ENCODE data around the gene RASSF4. TPM values are rescaled to one million over a fixed set of nuclear protein-coding genes. Genes with fewer than 3 reads are reported as not detected.

RASSF4 gene
- total and polyA plus RNA-seq, 9 donors: 4.8 to 21.9 (median 8.1) TPM

GRCh38 chr10:45000138-45000751 is 40.6 kb downstream of the RASSF4 start:
- H3K4me1 ChIP-seq (ENCODE audit: insufficient read depth): peaks cover 19% of the 10 kb centered on the region
- intact Hi-C loops (cut with DNase I): loop anchor here in 1 of 4 donors (10.0 kb wide), 1 partner anchor 65 kb away; no protein-coding TSS in a partner anchor
- 33 to 38% (median 38%) methylated on average over 12 of the region's 12 CpGs for WGBS, 3 donors
- H3K36me3 ChIP-seq: no peaks in the 10 kb centered on the region
- H3K9me3 ChIP-seq: no peaks in the 10 kb centered on the region
- TF ChIP-seq EP300 (IDR thresholded peaks at IDR 0.05) (no peak), CTCF (IDR thresholded peaks at IDR 0.05) (no peak), POLR2A (IDR thresholded peaks at IDR 0.05) (no peak)
- H3K27me3 ChIP-seq: no peaks in the 10 kb centered on the region
- H3K27ac ChIP-seq: peak overlapping the region; percentile 70 to 75
- DNase-seq: peak; percentile 46 to 80 (median 61)
- H3K4me3 ChIP-seq: peak overlapping the region; percentile 64

- Histone ChIP-seq H3K4me3 (peak within 1 kb of the TSS; percentile 64), H3K9me3 (no peaks in the 10 kb centered on the region), H3K4me1 (ENCODE audit: insufficient read depth) (peaks cover 19% of the 10 kb centered on the region), H3K27ac (peak within 1 kb of the TSS; percentile 70 to 75), H3K36me3 (no peaks in the 10 kb centered on the region), H3K27me3 (no peaks in the 10 kb centered on the region)
- 1 to 2% (median 1%) methylated on average over 66 to 79 of the region's 79 CpGs for WGBS, 3 donors
- TF ChIP-seq POLR2A (IDR thresholded peaks at IDR 0.05) (peak; percentile 65), EP300 (IDR thresholded peaks at IDR 0.05) (no peak), CTCF (IDR thresholded peaks at IDR 0.05) (peak in 2 of 3 donors; percentile 32 to 36)
- peak; percentile 70 to 86 (median 79) for DNase-seq
- intact Hi-C loops (cut with DNase I): loop anchor here in 1 of 4 donors (10.0 kb wide), 1 partner anchor 66 kb away; no protein-coding TSS in a partner anchor
Observed at GRCh38 chr10:45000752-45001380, 41.3 kb downstream of the RASSF4 start, which contains the start of gene ZNF22. ZNF22 (plus strand) TSS chr10:45000923; CDS start chr10:45003369, 2,446 bp downstream.

DNA sequence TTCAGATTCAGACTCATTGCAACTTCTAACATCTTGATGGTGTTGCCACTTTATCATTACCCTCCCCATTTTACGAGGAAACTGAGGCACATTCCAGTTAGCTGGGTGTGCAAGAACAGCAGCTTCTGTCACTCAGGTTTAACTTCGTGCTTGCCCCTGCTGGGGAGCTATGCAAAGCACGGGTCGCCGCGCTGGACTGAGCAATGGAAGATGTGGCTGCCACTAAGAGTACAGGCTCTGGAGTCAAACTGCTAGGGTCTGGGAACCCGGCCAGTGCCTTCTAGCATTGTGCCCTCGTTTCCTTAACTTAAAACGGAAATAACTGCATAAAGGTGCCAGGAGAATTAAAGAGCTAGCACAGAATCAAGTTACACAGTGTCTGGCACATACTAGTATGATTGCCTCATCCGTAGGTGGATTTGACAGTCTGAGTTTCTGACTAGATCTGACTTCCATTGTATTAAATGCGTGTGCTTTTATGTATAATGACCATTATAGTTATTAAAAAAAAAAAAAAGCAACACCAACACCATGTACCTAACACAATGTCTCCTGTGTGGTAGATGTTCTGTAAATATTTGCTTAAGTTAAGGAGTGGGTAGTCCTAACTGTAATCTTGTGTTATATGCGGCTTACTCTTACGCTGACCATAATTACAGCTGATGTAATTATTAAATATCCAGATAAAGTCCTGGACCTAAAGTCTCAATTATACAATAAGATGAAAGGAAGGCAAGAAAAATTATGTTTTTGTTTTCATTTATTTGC is 42.0 kb downstream of the RASSF4 start:
- TF ChIP-seq CTCF (IDR thresholded peaks at IDR 0.05): no peak
- no peak for TF ChIP-seq EP300 (IDR thresholded peaks at IDR 0.05)
- TF ChIP-seq POLR2A (IDR thresholded peaks at IDR 0.05): no peak
- Histone ChIP-seq H3K27me3 (no peaks in the 10 kb centered on the region), H3K9me3 (no peaks in the 10 kb centered on the region), H3K4me3 (peak overlapping the region; percentile 64), H3K4me1 (ENCODE audit: insufficient read depth) (peaks cover 18% of the 10 kb centered on the region), H3K27ac (peak overlapping the region; percentile 70 to 75), H3K36me3 (no peaks in the 10 kb centered on the region)
- intact Hi-C loops (cut with DNase I): loop anchor here in 1 of 4 donors (10.0 kb wide), 1 partner anchor 67 kb away; no protein-coding TSS in a partner anchor
- 16 to 22% (median 22%) methylated on average over 13 of the region's 13 CpGs for WGBS, 3 donors
- DNase-seq: peak in 4 of 5 donors; percentile 17 to 63 (median 50)

- TF ChIP-seq EP300 (IDR thresholded peaks at IDR 0.05) (no peak), POLR2A (IDR thresholded peaks at IDR 0.05) (no peak), CTCF (IDR thresholded peaks at IDR 0.05) (no peak)
- Histone ChIP-seq H3K27me3 (no peaks in the 10 kb centered on the region), H3K4me1 (ENCODE audit: insufficient read depth) (peaks cover 2% of the 10 kb centered on the region), H3K27ac (no peak overlapping the region), H3K36me3 (no peaks in the 10 kb centered on the region), H3K9me3 (no peaks in the 10 kb centered on the region), H3K4me3 (no peak overlapping the region)
- WGBS, 3 donors: 92 to 97% (median 96%) methylated on average over 10 of the region's 10 CpGs
- no peak for DNase-seq
- intact Hi-C loops (cut with DNase I): loop anchor here in 1 of 4 donors (10.0 kb wide), 1 partner anchor 69 kb away; no protein-coding TSS in a partner anchor
Observed at GRCh38 chr10:45003432-45004000, 43.9 kb downstream of the RASSF4 start.

Data from ovary (tissue), 9 donors.